NCI-H748 (cell line): ENCODE data around the gene IRS2.
"Not testable (repeated sequence)": the region's sequence is repeated elsewhere in the genome, so short reads cannot be mapped to it uniquely, and the experiment has no call there.

Source experiments
- DNase-seq: peaks from one replicate; lab custom pipeline; 2025; ENCODE audit not compliant: unreplicated experiment; lab: John Stamatoyannopoulos, UW

The IRS2 gene, protein sequence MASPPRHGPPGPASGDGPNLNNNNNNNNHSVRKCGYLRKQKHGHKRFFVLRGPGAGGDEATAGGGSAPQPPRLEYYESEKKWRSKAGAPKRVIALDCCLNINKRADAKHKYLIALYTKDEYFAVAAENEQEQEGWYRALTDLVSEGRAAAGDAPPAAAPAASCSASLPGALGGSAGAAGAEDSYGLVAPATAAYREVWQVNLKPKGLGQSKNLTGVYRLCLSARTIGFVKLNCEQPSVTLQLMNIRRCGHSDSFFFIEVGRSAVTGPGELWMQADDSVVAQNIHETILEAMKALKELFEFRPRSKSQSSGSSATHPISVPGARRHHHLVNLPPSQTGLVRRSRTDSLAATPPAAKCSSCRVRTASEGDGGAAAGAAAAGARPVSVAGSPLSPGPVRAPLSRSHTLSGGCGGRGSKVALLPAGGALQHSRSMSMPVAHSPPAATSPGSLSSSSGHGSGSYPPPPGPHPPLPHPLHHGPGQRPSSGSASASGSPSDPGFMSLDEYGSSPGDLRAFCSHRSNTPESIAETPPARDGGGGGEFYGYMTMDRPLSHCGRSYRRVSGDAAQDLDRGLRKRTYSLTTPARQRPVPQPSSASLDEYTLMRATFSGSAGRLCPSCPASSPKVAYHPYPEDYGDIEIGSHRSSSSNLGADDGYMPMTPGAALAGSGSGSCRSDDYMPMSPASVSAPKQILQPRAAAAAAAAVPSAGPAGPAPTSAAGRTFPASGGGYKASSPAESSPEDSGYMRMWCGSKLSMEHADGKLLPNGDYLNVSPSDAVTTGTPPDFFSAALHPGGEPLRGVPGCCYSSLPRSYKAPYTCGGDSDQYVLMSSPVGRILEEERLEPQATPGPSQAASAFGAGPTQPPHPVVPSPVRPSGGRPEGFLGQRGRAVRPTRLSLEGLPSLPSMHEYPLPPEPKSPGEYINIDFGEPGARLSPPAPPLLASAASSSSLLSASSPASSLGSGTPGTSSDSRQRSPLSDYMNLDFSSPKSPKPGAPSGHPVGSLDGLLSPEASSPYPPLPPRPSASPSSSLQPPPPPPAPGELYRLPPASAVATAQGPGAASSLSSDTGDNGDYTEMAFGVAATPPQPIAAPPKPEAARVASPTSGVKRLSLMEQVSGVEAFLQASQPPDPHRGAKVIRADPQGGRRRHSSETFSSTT (N-terminal part only)

DNA sequence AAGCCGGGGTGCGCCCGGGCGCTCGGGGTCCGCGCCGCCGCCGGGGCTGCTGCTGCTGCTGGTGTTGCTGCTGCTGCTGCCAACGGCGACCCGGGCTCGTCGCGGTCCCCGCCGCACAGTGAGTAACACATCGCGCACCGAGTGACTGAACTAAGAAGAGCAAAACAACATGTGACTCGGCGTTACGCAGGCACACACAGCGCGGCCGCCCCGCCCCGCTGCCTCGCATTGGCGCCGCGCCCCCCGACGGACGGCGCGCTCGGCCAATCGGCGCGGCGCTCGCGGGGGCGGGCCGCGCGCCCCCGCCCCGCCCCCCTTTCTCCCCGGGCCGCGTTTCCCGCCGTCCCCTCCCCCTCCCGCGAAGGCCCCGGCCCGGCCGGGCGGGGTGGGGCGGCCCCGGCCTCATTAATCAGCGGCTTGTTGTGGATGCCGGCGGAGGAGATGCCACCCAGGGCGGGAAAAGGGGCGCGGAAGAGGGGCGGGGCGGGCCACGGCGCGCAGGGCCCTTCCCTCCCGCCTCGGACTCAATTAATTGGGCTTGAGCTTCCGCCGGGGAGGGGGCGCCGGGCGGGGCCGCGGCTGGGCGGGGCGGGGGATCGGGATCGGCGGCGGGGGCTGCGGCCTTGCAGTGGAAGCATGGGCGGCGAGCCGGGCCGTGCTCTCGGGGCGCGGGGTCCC is at the start of gene IRS2:
Gene IRS2, minus strand, starts transcription at position 127 of the 678 bp plus-strand sequence. CDS start 530 bp downstream, outside the sequence.
- DNase-seq: peak; percentile 98

DNA sequence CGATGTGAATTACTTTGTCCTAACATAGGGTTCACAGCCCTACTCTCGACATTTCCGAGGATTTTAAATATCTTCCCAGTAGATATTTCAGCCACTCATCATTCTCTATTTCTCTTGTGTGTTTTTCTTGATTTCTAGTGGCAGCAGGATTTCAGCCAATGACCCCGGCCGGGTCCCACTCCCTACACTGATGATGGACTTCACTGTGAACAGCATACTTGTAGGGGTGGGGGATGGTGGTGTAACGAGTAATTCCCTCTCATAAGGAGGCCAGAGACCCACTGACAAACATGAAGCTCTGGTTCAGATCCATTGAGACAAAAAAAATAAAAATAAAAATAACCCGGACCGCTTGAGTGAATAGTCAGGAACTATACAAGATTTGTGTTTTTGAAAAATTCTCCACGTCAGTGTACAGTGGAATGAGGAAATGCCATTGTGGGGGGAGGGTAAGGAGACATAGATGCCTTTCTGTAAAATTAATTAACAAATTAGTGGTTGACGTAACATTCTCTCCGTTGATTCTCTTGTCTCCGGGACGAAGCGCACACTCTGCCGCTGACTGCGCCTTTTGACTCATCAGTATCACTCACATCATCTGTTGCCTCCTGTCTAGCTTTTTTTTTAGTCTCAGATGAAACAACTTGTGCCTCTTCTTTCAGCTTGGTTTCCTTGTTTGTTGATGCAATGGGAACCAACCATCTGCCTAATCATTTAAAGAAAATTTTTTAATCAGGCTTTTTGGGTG is 48.8 kb upstream of the IRS2 start:
- DNase-seq: no peak

DNA sequence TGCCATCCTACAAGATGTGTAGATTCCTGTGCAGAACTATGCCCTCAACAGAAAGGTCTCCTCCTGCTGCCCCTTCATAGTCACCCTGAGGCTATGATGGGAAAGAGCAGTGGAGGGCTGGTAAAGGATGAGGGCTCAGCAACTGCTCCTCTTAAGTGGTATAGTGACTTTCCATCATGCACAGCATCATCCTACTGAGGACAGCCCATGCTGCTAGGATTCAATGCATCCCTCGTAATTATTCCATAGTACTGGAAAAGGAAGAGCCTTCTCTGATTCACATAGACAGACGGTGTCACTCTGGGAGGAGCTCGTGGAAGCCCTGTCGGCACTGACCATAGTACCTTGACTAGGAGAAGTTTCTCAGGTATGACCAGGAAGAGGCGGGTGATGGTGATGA is 47.6 kb upstream of the IRS2 start:
- no peak for DNase-seq

DNA sequence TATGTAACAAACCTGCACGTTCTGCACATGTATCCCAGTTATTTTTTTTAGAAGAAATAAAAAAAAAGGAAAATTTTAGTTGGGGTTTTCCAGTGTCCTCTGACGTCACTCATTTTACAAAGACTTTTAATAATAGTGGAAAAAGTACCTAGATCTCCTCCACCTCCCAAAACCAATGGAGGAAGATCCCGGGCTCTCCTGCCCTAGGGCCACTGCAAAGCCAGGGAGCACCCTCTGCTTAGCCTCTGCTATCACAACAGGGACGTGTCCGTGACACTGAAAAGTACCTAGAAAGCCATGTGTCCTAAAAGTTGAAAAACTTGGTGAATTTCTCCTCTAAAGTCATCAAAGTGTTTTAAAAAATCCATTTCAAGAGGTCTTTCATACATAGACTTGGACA is 46.7 kb upstream of the IRS2 start:
- DNase-seq: no peak

DNA sequence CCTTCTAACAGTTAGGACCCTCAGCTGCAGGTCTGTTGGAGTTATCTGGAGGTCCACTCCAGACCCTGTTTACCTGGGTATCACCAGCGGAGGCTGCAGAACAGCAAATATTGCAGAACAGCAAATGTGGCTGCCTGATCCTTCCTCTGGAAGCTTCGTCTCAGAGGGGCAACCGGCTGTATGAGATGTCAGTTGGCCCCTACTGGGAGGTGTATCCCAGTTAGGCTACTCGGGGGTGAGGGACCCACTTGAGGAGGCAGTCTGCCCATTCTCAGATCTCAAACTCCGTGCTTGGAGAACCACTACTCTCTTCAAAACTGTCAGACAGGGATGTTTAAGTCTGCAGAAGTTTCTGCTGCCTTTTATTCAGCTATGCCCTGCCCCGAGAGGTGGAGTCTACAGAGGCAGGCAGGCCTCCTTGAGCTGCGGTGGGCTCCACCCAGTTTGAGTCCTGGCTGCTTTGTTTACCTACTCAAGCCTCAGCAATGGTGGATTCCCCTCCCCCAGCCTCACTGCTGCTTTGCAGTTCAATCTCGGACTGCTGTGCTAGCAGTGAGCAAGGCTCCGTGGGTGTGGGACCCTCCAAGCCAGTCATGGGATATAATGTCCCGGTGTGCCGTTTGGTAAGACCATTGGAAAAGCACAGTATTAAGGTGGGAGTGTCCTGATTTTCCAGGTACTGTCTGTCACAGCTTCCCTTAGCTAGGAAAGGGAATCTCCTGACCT is 42.4 kb upstream of the IRS2 start:
- DNase-seq: not testable (repeated sequence)

DNA sequence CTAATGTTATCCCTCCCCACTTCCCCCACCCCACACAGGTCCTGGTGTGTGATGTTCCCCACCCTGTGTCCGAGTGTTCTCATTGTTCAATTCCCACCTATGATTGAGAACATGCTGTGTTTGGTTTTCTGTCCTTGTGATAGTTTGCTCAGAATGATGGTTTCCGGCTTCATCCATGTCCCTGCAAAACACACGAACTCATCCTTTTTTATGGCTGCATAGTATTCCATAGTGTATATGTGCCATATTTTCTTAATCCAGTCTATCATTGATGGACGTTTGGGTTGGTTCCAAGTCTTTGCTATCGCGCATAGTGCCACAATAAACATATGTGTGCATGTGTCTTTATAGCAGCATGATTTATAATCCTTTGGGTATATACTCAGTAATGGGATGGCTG is 36.8 kb upstream of the IRS2 start:
- DNase-seq: not testable (repeated sequence)

DNA sequence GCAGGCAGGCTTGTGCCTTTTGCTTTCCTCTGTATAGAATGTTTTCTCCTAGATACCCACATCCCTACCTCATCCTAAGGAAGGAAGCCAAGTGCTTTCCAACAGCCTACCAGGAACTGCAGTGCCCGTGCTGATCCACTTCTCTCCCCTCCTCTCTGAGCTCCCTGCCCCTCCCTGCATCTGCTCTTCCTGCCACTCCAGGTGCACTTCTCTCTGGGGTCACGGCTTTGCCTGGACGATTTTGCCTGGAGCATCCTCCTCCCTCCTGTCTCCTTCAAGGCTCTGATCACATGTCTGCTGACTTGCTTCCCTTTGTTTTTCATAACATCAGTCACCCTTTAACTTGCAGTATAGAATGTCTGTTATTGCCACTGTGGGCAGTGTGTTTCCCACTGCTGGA is 34.7 kb upstream of the IRS2 start:
- DNase-seq: no peak

DNA sequence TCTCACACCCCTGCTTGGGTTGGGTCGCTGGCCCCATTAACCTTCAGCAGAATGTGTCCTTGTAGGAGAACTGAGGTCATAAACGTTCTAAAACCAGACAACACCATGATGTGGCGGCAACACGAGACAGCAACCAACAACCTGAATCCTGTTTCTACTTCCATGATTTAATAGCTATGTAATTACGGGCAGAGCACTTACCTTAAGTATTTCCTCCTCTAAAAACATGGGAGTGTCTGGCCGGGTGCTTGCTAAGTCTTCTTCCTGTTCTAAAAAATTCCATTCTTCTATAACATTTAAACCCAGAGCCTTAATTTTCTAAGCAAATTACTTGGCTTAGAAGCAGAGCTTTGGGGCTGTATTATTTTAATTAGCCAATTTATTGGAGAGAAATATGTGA is 33.5 kb upstream of the IRS2 start:
- peak; percentile 76 for DNase-seq

DNA sequence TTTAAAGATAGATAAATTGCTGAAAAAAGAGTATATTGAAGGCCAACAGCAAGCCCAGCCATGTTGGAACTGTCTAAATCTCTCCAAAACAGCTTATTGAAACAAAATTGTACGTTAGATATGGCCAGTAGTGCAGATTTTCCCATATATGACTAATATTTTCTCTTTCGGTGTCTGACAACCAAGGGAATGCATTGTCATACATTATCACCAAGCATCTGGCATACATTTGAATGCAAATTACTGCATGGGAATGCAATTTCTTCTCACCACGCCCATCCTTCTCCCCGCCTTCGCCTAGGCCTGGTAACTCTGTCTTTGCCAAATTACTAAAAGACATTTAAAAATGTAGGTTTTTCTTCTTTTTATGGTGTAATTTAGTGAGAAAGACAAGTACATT is 32.5 kb upstream of the IRS2 start:
- no peak for DNase-seq

DNA sequence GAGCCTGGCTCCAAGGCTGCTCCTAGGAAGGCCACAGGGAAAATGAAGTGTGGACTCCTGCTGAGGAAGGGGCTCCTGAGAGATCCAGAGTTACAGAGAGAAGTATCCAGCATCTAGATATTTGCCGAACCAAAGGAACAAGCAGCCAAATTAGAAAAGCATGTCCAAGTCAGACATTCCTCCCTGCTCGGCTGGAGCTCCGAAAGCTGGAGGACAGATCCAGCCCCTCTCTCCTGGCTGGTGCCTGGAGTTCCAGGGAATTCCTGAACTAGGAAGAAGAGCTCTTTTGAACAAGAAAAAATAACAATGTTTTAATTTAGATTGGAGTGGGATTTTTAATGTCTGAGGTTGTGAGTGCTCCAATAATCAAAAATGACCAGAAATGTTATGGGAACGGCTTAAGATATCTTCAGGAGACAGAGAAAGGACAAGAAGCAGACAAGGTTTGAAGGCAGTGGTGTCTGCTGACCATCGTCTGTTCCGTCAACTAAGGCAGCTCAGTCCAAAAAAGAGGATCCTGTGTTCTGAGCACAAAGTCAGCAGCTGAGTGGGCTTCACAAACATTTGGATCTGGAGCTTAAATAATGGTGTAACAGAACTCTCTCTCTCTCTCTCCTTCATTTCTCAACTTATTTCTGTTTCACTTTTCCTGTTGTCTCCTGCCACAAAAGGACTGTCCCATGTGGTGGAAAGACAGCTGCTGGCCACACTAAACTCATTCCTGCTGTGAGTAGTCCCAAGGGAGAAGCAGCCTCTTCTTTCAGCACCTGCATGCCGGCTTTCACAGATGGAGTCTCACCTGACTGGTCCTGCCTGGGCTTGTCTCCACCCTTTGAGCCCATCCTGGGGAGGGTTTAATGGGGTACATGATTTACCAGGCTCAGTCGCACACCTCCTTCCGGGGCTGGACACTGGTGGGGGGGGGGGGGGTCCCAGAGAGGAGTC is 31.5 kb upstream of the IRS2 start:
- DNase-seq: peak; percentile 37

DNA sequence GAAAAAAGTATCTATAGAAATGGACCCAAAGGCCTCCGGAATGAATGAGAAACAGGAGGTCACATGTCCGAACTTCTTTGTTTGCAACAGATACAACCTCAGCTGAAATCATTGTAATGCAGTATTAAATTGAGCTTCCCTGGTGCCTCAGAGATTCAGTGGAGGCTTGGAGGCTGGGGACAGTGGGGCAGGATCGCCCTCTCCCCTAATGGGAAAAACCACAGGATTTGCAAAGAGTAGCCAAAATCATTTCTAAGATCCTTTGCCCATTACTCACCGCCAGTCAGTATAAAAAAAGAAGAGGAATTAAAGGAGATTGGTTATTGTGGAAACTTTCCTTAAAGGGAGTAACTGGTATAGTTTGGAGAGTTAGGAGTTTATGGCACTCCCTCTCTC is 30.4 kb upstream of the IRS2 start:
- DNase-seq: no peak

DNA sequence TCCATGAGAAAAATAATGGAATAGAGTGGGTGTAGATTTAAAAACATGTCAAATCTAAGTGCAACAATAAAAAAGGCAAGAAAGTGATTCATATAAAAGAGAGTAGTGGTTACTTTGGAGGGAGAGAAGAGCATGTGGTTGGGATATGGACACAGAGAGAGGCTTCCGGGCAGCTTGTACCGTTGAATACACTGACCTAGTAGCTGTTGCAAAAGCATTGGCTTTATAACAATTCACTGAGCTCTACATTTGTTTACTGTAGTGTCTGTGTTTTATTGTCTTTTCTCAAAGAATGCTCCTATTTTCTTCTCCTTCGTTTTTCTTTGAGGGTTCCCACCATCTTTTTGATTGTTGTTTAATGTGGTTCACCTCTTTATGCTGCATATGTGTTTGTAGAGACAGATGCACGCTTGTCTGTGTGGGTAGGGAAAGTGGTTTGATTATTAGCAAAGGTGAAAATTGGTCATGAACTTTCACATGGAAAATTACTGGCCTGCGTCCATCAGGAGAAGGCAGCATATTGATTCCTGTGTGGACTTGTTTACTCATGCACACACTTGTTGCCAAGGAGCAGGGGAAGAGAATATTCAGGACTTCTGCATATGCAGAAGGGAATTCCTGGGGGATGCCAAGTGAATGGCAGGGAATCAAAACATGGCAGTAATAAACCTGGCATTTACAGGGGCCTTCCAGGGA is 29.9 kb upstream of the IRS2 start:
- DNase-seq: peak; percentile 43

DNA sequence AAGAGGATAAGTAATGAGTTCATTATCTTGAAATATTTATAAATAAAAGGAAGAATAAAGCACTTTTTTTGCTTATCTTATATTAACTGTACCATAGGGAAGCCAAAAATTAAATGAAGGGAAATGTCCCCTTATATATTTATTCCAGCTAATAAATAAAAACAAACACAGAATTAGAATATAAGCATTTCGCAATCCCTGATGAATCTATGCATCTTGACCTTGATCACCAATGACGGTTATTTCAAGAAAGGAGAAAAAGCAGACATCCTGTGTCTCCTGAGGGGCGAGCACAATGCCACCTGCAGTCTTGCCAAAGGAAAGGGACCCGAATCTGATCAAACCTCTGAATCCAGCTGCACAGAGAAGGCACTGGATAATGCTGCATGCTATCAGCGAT is 29.3 kb upstream of the IRS2 start:
- no peak for DNase-seq

DNA sequence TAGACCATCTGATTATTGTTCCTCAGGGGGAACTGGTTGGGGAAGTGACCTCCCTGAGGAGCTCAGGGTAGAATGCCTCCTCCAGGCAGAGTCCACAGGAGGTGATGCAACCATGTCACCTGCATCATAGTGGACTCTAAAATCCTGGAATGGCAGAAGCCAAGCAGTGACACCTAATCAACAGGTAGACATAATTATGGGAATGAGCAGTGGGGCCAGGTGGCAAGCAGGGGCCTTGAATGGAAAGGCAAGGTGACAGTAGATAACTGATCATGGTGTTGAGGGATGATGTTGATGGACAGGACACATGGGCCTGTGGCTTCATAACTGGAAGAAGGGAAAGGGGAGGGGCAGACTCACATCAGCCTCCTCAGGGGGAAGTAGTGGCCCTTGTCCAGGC is 27.3 kb upstream of the IRS2 start:
- no peak for DNase-seq

DNA sequence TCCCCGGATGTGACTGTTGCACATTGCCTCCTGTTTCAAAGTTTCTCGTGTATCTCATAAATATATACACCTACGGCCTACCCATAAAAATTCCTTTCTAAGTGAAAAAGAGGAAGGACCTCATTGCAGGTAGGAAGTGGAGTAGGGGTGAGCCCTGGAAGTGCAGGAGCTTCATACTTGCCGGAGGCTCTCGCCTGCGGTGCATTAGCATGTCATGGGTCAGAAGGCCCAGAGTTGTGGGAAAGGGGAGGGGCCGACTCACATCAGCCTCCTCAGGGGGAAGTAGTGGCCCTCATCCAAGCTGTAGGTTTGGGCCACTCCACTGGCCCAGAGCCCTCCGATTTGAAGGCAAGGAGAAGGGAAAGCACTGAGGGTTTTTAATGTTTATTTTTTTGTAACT is 26.0 kb upstream of the IRS2 start:
- no peak for DNase-seq

DNA sequence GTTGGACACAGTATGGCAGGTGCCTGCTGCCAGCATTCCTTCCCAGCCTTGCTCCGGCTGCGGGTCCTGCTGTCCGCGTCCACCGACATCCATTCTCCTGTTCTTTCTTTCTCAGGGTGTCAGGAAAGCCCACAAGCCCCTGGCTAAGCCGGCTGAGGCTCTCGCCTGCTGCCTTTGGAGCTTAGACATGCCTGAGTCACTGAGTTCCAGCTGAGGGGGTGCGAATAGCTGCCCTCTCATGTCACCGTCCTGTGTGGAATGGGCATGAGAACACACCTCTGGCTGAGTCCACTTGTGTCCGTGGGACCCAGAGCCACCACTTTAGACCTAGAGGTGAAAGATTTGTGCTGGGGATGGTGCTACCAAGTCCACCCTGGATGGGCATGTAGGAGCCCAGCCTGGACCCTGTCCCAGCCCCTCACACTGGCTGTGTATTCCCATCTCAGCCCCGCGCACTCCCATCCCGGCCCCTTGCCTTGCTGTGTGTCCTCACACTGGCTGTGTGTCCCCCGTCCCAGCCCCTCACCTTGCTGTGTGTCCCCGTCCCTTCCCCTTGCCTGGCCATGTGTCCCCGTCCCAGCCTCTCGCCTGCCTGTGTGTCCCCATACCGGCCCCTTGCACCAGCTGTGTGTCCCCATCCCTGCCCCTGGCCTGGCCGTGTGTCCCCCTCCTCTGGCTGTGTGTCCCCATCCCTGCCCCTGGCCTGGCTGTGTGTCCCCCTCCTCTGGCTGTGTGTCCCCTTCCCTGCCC is 24.6 kb upstream of the IRS2 start:
- no peak for DNase-seq

DNA sequence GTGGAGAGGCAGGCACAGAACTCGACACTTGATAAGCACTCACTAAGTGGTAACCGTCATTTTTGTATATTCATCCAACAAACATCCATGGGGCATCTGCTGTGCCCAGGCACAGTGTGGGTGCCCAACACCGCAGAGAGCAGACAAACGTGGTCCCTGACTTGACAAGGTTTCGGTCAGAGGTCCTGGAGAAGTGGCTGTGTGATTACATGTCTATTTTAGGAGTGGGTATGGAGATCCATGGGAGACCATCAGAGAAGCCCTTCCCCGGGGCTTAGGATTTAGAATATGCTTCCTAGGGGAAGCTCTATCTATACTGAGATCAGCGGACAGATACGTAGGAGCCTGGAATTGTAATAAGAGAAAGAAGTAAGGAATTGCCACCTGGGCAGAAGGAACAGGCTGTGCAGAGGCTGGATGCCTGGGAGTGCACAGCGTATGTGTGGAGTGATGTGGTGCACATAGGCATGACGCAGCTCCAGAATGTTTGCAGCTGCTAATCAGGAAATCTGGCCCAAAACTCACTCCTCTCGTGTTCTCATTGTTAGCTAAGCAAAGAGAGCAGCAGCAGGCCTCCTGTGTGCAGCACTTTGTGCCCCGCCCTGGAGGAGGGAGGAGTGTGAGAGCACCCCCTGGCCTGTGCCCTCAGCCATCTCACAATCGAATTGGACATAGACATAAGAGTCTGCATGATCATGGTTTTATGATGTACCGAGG is 23.0 kb upstream of the IRS2 start:
- DNase-seq: peak; percentile 8
